Right ventricle myocardium superior (tissue), 1 donor: ENCODE results near the gene TSR1. TPM values are rescaled to one million over a fixed set of nuclear protein-coding genes. Genes with fewer than 3 reads are reported as not detected.
A peak's percentile ranks its signal among the peaks of the same experiment; 100 is the strongest.

Experiments used
- ATAC-seq: fragments of 200-7000 bp; cut with Tn5 transposase; one replicate; pipeline ENCODE4 v1.9.1; 2020; ENCODE audit warnings: mild to moderate bottlenecking; ENCODE audit not compliant: poor library complexity
- DNase-seq: peaks from one replicate; pipeline ENCODE4 v3.0.0-alpha.2; 2020
- intact Hi-C: fragments of 100-400 bp; cut with DNase I; formaldehyde crosslinking; loops from one replicate; pipeline ENCODE4 v1.11.2; 2022
- long read RNA-seq: library from polyadenylated mRNA; unstranded; transcript quantifications from one replicate; pipeline ENCODE4 v2.0.0, GENCODE V29; 2021
- total RNA-seq: library from RNA; stranded (reverse); fragmentation: NEBNext Ultra II Directional; extraction: Animal tissue kit (Norgen Biotek cat#: 25700); gene quantifications from one replicate; pipeline ENCODE4 v1.2.1, GENCODE V29; 2021
- donor health status: DM: no; HTN: yes; CAD: no; lungs with severe emphysema.

TSR1 gene
- 19.4 TPM for total RNA-seq
- long read RNA-seq, full-length matches to known transcripts: 59 of 82 reads
- long read RNA-seq, partial matches to known transcripts: 9 of 82 reads
- long read RNA-seq, other reads (novel, unspliced or antisense): 14 of 82 reads

GRCh38 chr17:2336215-2336851, at the start of gene TSR1:
TSS of gene TSR1 (minus strand) at chr17:2336457. CDS start at chr17:2336427, 30 bp downstream.
- intact Hi-C loops: no loop called here
- ATAC-seq: peak; percentile 97

DNA sequence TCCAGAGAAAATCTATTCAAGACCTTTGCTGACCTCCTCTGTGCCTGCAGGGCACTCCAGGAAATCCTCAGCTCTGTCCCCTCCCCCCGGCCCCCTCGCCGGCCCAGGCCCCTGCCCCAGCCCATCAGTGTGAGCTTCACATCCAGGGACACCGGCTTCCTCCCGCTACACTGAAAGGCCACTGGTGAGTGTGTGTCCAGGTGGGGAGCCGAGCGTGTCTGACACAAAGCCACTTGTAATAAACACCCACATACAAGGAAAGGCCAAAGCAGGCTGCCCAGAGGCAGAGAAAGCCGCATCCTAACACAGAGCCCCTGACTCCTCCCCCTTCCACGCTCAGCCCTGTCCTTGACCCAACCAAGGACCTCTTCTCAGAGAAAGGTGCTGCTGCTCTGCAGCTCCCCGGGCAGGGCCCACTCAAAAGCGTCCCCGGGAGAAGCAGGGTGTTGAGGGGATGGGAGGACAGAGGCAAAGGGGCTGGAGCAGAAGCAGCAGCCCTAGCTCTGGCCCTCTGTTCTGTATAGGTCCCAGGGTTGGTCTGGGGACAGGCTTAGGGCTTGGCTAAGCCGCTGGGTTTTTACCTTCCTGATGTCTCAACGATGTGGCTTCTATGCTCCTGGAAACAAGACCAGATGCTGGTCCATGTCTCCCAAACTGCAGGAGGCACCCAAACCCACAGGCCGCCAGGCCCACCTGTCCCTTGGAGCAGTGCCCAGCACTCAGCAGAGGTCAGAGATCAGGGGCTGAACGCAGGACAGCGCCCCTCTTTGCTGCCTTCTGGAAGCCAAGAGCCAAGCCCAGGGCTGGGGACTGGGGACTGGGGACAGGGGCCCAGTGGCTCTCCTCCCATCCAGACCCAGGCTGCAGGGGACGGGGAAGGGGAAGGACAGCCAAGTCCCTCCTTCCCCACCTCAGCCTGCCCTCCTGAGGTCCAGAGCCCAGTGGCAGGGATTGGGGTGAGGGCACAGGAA, 49.3 kb upstream of the TSR1 start:
- no peak for ATAC-seq
- intact Hi-C loops: no loop called here
- no peak for DNase-seq

More at GRCh38 chr17:2336215-2336851, at the start of gene TSR1:
- peak; percentile 94 for DNase-seq

GRCh38 chr17:2384439-2385127, 48.3 kb upstream of the TSR1 start:
- intact Hi-C loops: no loop called here
- ATAC-seq: no peak
- DNase-seq: no peak

DNA sequence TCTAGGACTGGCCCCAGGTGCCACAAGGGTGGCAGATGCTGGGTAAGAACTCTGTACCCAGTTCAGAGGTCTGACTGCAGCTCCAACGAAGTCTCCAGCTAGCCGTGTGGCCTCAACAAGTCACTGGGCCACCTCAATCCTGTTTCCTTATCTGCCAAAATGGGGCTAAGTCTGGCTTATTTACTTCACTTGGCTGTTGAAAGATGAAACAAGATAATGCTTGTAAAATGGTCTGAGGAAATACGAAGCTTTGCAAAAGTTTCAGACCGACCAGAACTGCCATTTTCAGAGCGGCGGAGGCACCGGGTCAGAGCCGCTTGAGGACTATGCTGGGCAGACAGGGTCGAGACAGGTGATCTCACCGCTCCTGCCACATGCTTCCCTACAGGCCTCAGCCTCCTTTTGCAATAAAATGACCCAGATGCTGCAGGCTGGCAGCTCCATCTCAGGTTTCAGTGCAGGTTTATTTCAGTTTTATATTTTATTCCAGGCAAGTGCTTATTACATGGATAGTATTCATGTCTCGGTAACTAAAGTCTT, 47.4 kb upstream of the TSR1 start:
- intact Hi-C loops: loop anchor here (2.0 kb wide), 1 partner anchor 33 kb away; no protein-coding TSS in a partner anchor
- DNase-seq (no peak), ATAC-seq (no peak)

- ATAC-seq (no peak), DNase-seq (no peak)
- intact Hi-C loops: no loop called here
Measured at GRCh38 chr17:2380950-2381649, 44.8 kb upstream of the TSR1 start.

DNA sequence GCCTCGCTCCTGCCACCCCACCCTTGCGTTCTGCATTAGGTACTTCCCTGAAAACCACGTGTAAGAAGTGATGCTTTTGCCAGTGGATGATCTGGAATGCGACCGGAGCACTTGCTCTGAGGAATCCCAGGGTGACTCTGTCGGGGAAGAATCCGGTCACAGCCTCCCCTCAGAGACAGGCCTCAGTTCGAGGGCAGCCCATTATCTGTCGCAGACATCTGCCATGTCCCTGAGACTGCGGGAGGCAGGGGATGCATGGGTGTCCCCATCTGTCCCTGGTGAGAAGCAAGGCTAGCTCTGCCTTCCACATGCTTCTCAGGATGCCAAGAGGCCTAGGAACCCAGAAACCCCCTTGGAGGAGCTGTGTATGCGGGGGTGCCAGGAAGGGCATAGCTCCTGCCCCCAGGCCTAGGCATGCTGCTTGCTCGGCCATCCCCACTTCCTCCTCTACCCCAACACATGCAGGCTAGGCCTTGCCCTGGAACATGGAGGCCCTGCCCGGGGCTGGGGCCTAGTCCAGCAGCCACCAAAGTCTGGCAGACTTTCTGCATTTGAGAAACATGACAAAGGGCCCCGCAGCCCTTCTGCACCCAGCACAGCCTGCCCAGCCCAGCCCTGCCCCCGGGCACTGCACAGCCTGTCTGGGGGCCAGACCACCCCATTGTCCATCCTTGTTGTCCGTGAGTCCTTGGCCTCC, 44.1 kb upstream of the TSR1 start:
- no peak for ATAC-seq
- no peak for DNase-seq
- intact Hi-C loops: no loop called here

- DNase-seq (no peak), ATAC-seq (no peak)
- intact Hi-C loops: no loop called here
Measured at GRCh38 chr17:2379489-2380225, 43.4 kb upstream of the TSR1 start.

GRCh38 chr17:2378905-2379304, 42.6 kb upstream of the TSR1 start:
- intact Hi-C loops: no loop called here
- DNase-seq (no peak), ATAC-seq (no peak)

DNA sequence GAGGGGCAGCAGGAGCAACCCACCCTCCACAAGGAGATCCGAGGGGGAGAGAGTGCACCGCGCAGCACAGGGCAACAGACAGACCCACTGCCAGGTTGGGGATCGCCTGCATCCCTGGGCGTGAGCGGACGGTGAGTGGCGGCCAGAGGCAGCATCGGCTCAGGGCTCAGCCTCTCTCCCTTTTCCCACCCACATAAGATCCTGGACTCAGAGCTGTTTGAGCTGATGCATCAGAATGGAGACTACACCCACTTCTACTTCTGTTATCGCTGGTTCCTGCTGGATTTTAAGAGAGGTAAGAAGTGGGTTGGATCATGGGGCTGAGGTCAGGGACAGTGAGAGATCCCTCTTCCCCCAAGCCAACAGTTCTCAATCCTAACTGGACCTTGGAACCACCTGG, 41.4 kb upstream of the TSR1 start:
- intact Hi-C loops: no loop called here
- ATAC-seq (no peak), DNase-seq (no peak)

GRCh38 chr17:2376107-2376506, 39.9 kb upstream of the TSR1 start:
- intact Hi-C loops: no loop called here
- no peak for DNase-seq
- ATAC-seq: no peak

- no peak for ATAC-seq
- intact Hi-C loops: no loop called here
- DNase-seq: no peak
Measured at GRCh38 chr17:2375406-2375805, 39.1 kb upstream of the TSR1 start.

DNA sequence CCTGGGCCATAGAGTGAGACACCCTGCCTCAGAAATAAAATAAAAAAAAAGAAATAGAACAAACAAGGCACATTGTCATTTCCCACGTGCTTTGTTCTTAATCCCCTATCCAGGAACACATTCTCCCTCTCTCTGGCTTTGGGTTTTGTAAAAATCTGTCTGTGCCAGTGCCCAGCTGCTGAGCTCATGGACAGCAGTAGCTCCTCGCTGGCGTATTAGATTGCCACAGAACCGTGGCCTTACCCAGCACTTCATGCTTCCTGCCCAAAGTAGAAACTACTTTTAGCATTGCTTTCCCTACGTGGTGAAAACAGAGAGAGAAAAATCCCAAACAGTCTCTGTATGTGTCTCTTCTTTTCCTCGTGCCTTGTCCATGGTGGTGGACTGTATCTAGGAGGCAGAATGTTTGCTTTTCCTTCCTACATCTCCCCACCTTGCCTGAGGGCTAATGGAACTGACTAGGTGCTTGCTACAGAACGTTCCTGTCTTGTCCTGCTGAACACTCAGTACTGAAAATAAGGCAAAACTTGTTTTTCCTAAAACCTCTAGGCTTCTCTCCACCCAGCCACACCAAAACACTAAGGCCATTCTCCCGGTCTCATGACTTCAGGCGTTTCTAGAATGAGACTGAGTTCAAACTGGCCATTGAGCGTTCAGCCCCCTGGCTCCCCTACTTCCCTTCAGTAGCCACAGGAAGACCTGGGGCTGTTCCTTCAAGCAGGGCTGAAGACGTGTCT, 38.5 kb upstream of the TSR1 start:
- no peak for ATAC-seq
- intact Hi-C loops: no loop called here
- no peak for DNase-seq

- ATAC-seq: no peak
- intact Hi-C loops: no loop called here
- DNase-seq: no peak
Measured at GRCh38 chr17:2373179-2373578, 36.9 kb upstream of the TSR1 start.

DNA sequence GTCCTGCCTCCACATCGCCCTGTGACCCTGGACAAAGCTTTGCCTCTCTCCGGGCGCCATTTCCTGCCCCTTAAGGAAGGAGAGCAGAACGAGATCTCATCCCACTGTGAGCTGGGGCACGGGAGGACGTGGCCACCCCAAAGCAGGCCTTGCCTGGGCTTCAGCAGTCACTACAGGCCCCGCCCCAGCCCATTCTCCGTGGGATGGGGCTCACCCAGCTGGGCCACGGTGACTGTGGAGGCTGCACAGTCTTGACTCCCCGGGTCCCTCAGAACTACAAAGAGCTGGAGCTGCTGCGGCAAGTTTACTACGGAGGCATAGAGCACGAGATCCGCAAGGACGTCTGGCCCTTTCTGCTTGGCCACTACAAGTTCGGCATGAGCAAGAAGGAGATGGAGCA, 36.4 kb upstream of the TSR1 start:
- no peak for ATAC-seq
- intact Hi-C loops: no loop called here
- no peak for DNase-seq

DNA sequence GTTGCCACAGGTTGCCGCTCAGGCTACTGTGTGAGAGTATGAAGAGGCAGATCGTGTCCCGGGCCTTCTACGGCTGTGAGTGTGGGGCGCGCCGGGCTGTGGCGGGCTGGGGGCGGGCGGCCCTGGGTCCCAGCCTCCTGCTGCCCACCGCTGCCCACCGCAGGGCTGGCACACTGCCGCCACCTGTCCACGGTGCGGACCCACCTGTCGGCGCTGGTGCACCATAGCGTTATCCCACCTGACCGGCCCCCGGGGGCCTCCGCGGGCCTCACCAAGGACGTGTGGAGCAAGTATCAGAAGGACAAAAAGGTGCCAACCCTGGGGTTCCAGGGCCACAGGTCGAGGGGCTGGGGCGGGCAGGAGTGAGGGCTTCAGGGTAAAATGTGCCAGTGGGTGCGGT, 35.9 kb upstream of the TSR1 start:
- no peak for DNase-seq
- intact Hi-C loops: no loop called here
- ATAC-seq: no peak
